ENCODE results near the gene SP140.

GRCh38 chr2:230335864-230336506, 110.4 kb downstream of the SP140 start:
- no peak for TF ChIP-seq ARNT (IDR thresholded peaks at IDR 0.05)
- TF ChIP-seq NFRKB (IDR thresholded peaks at IDR 0.05), result no peak
- no peak for TF ChIP-seq FOXA1 (IDR thresholded peaks at IDR 0.05)
- no peak for TF ChIP-seq ZNF384 (IDR thresholded peaks at IDR 0.05)
- TF ChIP-seq SUZ12 (IDR thresholded peaks at IDR 0.05), result no peak
- no peak for TF ChIP-seq ELF4 (IDR thresholded peaks at IDR 0.05)
- no peak for TF ChIP-seq SP1 (IDR thresholded peaks at IDR 0.05)
- TF ChIP-seq CTBP1 (IDR thresholded peaks at IDR 0.05; ENCODE audit: borderline replicate concordance), result no peak
- no peak for TF ChIP-seq FOXM1 (IDR thresholded peaks at IDR 0.05; ENCODE audit: borderline replicate concordance)
- no peak for TF ChIP-seq FOXK2 (IDR thresholded peaks at IDR 0.05)
- no peak for TF ChIP-seq BHLHE40 (IDR thresholded peaks at IDR 0.05; ENCODE audit: borderline replicate concordance)
- TF ChIP-seq L3MBTL2 (conservative IDR thresholded peaks at IDR 0.05), result no peak
- no peak for TF ChIP-seq TARDBP (IDR thresholded peaks at IDR 0.05)
